GM19099 (cell line): ENCODE measurements around the gene GBP7.

Source experiments
- POLR2A ChIP-seq: IDR thresholded peaks from 3 replicates; pipeline ENCODE4 v1.6.1; 2011; ENCODE audit warnings: low read depth; ENCODE audit not compliant: insufficient read length; ENCODE audit errors: extremely low read depth

Gene GBP7

DNA sequence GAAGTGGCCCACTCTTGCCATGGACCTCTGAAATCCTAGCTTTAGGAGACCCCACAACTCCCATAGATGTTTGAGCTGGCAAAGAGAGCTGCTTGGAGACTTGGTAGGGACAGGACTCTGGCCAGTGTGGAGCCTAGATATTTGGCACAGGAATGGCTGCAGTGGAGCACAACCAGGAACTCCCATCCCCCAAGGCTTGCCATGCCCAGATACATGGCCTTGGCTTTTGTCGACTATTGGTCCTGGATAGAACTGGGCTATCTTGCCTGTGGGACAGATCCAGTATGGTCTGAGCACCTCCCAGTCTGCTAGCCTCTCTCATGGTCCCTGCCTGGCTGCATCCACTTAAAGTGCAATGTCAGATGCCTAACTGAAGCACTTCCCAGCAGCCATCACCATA lies 42.1 kb downstream of the GBP7 start:
- TF ChIP-seq POLR2A, result no peak

DNA sequence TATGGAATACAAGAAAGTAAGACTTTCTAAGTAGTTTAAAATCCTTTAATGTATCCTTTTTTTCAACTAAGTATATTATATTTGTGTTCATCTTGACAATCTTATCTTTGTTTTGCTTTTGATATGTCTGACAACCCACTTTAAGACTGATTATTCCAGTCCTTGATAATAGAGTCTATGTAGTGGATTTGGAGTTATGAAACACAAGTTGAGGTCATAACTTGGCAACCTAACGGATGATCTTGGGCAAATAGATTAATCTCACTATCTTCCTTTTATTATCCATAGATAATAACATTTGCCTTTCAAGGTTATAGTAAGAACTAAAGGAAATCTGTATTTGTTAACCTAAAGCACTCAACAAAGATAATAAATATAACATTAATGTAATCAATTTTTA lies 45.1 kb downstream of the GBP7 start:
- no peak for TF ChIP-seq POLR2A

GRCh38 chr1:89129911-89130310 lies 45.9 kb downstream of the GBP7 start:
- no peak for TF ChIP-seq POLR2A

DNA sequence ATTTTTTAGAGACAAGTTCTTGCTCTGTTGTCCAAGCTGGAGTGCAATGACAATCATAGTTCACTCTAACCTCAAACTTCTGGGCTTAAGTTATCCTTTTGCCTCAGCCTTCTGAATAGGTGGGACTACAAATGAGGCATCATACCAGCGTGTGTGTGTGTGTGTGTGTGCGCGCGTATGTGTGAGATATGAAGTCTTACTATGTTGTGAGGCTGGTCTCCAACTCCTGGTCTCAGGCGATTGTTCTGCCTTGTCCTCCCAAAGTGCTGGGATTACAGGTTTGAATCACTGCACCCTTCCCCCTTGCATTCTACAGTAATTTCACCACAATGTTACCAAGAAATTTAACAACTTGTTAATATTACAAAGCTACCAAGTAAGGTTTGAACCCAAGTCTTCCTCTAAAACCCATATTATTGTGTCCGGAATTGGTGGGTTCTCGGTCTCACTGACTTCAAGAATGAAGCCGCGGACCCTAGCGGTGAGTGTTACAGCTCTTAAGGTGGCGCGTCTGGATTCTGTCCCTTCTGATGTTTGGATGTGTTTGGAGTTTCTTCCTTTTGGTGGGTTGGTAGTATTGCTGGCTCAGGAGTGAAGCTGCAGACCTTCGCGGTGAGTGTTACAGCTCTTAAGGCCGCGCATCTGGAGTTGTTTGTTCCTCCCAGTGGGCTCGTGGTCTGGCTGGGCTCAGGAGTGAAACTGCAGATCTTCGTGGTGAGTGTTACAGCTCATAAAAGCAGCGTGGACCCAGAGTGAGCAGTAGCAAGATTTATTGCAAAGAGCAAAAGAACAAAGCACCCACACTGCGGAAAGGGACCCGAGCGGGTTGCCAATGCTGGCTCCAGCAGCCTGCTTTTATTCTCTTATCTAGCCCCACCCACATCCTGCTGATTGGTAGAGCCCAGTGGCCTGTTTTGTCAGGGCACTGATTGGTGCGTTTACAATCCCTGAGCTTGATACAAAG lies 48.9 kb downstream of the GBP7 start:
- peak; percentile 29 for TF ChIP-seq POLR2A

GRCh38 chr1:89125913-89126580 lies 49.8 kb downstream of the GBP7 start, which contains the start of gene GBP2:
Gene GBP2, minus strand, starts transcription at chr1:89126114. Its CDS starts 4,148 bp downstream, at chr1:89121966.
- TF ChIP-seq POLR2A, result peak; percentile 51

- TF ChIP-seq POLR2A, result no peak
Observed at GRCh38 chr1:89125240-89125912, 50.4 kb downstream of the GBP7 start.

GRCh38 chr1:89121641-89122040 lies 54.2 kb downstream of the GBP7 start:
- no peak for TF ChIP-seq POLR2A

DNA sequence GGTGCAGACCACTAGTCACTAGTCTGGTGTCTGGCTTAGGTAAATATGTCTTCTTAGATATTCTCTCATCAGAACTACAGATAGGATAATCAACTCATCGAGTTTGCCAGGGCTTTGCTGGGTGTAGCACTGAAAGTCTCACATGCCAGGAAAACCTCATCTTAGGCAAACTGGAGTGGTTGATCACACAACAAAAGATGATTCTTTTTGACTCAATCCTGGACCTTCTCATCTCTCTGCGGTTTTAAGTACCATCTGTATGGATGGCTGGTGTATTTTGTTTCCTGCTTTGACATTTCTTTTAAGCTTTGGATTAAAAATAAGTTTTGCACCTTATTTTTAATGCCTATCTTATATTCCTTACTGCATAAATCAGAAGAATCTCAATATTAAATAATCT lies 61.1 kb downstream of the GBP7 start:
- TF ChIP-seq POLR2A, result no peak

- no peak for TF ChIP-seq POLR2A
Observed at GRCh38 chr1:89112871-89113613, 62.8 kb downstream of the GBP7 start.

- no peak for TF ChIP-seq POLR2A
Observed at GRCh38 chr1:89104687-89105086, 71.1 kb downstream of the GBP7 start.

DNA sequence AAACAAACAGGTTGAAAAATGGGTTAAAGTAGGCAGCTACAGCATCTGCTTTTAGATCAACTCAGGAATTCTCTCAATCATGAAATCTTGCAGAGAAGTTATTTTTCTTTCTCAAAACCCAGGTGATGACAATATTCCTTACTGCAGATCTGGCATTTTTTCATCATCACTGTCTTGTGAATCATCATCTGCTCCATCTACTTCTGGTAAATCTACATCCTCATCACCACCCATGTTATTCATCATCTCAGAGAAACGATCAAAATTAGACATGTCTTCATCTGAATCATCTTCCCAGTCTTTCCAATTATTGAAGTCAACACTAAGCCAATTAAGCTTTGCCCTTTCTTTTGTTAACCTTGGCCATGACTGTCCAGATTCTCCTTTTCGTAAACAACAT lies 71.7 kb downstream of the GBP7 start:
- no peak for TF ChIP-seq POLR2A

DNA sequence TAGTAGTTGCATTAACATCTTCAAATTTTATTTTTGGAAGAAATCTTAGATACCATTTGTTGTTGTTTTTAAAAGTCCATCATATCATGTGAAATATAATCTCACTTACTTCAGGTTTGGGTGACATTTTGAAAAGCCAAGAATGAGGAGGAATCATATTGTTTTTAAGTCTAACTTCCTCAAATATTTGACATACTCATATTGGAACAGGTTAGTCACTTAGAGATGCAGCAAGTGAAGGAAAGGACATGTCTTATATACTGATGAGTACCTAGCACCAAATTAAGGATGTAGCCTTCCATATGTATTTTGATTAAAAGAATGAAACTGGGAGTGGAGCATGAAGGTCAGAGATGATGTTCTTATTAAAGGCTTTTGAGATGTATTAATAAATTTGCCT lies 73.8 kb downstream of the GBP7 start:
- no peak for TF ChIP-seq POLR2A

GRCh38 chr1:89100412-89100811 lies 75.4 kb downstream of the GBP7 start:
- no peak for TF ChIP-seq POLR2A

- TF ChIP-seq POLR2A, result no peak
Observed at GRCh38 chr1:89098857-89099256, 76.9 kb downstream of the GBP7 start.

DNA sequence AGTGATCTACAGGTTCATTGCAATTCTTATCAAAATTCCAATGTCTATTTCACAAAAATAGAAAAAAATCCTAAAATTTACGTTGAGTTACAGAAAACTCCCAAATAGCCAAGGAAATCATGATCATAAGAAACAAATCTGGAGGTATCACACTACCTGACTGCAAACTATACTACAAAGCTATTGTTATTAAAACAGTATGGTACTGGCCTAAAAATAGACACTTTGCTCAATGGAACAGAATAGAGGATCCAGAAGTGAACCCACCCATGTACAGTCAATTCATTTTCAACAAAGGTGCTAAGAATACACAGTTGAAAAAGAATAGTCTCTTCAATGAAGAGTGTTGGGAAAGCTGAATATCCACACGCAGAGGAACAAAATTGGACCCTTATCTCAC lies 80.1 kb downstream of the GBP7 start:
- TF ChIP-seq POLR2A, result no peak
